Measurements from ENCODE around the gene RPP25L.

GRCh38 chr9:34603610-34604231, 8.2 kb downstream of the RPP25L start:
- TF ChIP-seq CEBPB (IDR thresholded peaks at IDR 0.05) (no peak), TAF1 (IDR thresholded peaks at IDR 0.05; ENCODE audit: low read depth) (no peak), TCF12 (IDR thresholded peaks at IDR 0.05; ENCODE audit: low read depth) (no peak), TEAD4 (IDR thresholded peaks at IDR 0.05) (no peak), YY1 (IDR thresholded peaks at IDR 0.05; ENCODE audit: low read depth) (no peak), CREB1 (IDR thresholded peaks at IDR 0.05; ENCODE audit: low read depth) (no peak), EP300 (IDR thresholded peaks at IDR 0.05; ENCODE audit: borderline replicate concordance) (no peak), FOXM1 (IDR thresholded peaks at IDR 0.05; ENCODE audit: borderline replicate concordance, low read depth) (no peak), ZBTB7A (IDR thresholded peaks at IDR 0.05; ENCODE audit: low read depth) (no peak), RAD21 (IDR thresholded peaks at IDR 0.05; ENCODE audit: low read depth) (peak; percentile 98)
- TF ChIP-seq, protein P1, sequence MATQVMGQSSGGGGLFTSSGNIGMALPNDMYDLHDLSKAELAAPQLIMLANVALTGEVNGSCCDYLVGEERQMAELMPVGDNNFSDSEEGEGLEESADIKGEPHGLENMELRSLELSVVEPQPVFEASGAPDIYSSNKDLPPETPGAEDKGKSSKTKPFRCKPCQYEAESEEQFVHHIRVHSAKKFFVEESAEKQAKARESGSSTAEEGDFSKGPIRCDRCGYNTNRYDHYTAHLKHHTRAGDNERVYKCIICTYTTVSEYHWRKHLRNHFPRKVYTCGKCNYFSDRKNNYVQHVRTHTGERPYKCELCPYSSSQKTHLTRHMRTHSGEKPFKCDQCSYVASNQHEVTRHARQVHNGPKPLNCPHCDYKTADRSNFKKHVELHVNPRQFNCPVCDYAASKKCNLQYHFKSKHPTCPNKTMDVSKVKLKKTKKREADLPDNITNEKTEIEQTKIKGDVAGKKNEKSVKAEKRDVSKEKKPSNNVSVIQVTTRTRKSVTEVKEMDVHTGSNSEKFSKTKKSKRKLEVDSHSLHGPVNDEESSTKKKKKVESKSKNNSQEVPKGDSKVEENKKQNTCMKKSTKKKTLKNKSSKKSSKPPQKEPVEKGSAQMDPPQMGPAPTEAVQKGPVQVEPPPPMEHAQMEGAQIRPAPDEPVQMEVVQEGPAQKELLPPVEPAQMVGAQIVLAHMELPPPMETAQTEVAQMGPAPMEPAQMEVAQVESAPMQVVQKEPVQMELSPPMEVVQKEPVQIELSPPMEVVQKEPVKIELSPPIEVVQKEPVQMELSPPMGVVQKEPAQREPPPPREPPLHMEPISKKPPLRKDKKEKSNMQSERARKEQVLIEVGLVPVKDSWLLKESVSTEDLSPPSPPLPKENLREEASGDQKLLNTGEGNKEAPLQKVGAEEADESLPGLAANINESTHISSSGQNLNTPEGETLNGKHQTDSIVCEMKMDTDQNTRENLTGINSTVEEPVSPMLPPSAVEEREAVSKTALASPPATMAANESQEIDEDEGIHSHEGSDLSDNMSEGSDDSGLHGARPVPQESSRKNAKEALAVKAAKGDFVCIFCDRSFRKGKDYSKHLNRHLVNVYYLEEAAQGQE (IDR thresholded peaks at IDR 0.05; ENCODE audit: low read depth) = no peak

Data from Ishikawa (cell line).